Left hindlimb (tissue), 1 donor: ENCODE results near the gene MAEA.

Experiments used
- DNase-seq: peaks from one replicate; pipeline ENCODE4 v3.0.0-alpha.2; 2018

The MAEA gene

DNA sequence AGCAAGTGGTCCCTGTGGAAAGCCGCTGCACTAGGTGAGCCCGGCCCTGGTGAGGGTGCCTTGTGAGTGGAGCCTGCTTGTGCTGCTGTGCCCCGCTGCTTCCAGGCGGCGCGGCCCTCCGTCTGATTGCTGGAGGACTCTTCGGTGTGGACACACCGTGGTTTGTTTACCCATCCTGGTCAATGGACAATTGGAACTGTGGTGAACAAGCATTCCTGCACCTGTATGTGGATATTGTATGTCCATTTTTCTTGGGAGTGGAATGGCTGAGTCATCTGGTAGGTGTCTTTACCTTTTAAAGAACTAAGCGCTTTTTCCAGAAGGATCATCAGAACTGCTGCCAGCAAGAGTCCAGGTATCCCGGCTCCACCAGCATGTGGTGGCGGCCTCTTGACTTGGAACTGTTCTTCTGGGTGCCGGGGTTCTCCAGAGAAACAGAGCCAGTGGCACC is 15.6 kb downstream of the MAEA start:
- no peak for DNase-seq

DNA sequence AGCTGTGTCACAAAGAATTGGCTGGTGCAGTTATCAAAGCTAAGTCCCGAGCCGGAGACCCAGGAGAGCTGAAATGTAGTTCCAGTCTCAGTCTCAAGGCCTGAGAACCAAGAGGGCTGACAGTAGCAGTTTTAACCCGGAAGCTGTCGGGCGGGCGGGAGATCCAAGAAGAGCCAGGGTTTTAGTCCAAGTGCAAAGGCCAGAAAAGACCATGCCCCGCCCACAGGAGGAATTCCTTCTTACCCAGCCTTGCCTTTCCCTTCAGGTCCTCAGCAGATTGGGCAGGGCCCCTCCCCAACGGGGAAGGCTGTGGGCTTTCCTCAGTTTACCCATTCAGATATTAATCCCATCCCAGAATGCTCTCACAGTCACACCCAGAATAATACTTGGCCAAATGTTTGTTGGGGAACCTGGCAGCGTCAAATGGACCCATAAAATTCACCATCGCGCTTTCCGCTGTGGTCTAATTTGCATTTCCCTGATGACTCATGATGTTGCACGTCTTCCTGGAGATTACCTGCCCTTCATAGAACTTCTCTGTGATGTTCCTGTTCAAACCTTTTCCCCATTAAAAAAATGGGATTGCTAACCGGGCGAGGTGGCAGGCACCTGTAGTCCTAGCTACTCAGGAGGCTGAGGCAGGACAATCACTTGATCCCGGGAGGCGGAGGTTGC is 16.2 kb downstream of the MAEA start:
- no peak for DNase-seq

GRCh38 chr4:1307951-1308735 is 18.5 kb downstream of the MAEA start:
- DNase-seq: no peak

- peak; percentile 95 for DNase-seq
These were observed 19.7 kb downstream of the MAEA start for GRCh38 chr4:1309261-1310010.

DNA sequence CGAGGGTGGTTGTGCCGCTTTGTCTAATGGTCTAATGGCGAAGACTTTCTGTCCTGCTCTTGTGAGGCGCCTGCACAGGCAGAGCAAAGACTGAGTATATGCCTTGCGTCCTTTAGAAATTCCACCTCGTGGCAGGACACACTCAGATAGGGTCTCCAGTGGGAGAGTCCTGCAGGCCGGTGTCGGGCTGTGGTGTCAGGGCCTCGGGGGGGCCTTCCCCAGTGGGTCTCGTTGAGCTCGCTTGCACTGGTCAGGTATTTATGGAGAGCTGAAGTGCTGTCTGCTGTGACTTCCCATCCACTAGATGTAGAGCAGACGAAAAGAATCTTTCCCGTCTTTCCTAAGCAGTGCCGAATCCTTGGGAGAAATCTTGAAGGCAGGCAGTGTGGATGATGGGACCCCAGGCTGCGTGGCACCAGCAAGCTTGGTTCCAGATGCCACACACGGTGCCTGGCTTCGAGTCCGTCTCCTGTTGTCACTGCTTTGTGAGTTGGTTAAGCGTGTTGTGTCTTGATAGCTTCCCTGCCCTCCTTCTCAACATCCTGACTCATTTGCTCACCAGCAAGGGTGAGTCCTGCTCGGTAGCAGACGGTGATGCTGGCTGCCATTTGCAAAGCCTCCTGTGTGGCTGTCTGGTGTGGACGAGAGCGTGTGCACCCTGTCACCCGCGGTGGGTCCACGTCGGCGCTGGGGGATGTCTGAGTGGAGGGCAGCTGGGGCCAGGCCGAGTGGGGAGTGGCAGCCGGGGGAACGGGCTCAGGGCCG is 20.5 kb downstream of the MAEA start:
- no peak for DNase-seq

DNA sequence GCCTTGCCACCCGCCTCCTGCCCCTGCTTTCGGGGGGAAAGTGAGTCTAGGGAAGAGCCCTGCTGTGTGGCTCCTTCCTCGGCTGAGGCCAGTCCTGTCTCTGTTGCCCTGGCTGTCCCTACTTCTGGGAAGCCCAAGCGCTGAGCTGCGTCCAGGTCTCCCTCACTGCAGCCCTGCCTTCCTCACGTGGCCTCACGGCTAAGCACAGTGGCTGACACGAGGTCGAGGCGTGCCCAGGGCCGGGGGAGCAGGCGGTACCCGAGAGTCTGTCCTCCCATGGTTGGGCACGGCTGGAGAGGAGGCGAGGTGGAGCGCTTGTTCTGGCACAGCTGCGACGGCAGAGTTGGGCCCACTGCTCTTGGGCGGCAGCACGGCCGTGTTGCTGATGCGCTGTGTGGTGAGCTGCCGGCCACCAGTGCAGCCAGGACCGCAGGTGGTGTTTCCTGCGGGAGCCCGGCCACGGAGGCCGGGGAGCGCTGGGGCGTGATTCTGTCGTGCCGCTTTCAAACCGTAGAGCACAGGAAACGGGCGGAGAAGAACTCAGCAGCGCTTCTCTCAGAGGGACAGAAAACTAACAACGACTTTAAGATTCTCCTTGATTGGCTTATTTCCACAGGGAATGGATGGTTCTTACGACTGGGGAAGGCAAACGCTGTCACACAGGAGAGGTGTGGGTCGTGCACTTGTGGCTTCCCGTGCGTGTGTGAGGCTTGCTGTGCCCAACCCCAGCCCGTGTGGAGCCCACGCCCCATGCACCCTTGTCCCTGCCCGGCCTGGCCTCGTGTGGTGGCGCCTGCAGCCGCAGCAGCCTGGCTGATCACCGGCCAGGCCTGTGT is 21.3 kb downstream of the MAEA start:
- no peak for DNase-seq

DNA sequence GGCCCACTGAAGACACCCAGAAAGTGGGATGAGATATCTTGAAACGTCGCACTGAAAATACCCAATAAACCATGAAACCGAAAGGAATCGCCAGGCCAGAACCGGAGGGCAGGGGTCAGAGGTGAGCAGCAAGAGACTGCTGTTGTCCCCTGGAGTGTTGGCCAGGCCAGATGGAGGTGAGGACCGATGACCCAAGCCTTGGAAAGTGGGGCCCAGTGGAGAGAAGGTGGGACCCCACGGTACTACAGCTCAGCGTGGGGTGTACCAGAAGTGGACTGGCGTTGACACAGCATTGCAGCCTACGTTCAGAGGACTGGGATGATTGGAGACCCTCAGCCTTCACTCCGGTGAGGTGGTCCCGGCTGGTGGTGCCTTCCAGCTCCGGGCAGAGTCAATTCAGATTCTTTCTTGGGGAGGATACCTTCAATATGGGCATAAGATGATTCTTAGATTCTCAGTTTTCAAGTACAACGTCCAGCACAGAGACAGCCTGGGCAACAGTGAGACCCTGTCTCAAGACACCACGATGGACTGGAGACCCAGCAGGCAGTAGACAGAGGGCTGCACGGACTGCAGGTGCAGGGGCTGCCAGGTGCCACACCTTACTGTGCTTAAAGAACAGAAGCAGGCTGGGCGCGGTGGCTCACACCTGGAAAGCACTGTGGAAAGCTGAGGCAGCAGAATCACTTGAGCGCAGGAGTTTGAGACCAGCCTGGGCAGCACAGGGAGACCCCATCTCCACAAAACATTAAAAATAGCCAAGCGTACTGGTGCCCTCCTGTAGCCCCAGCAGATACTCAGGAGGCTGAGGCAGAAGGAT is 23.3 kb downstream of the MAEA start:
- peak; percentile 16 for DNase-seq

GRCh38 chr4:1315306-1315705 is 25.6 kb downstream of the MAEA start:
- peak; percentile 13 for DNase-seq

DNA sequence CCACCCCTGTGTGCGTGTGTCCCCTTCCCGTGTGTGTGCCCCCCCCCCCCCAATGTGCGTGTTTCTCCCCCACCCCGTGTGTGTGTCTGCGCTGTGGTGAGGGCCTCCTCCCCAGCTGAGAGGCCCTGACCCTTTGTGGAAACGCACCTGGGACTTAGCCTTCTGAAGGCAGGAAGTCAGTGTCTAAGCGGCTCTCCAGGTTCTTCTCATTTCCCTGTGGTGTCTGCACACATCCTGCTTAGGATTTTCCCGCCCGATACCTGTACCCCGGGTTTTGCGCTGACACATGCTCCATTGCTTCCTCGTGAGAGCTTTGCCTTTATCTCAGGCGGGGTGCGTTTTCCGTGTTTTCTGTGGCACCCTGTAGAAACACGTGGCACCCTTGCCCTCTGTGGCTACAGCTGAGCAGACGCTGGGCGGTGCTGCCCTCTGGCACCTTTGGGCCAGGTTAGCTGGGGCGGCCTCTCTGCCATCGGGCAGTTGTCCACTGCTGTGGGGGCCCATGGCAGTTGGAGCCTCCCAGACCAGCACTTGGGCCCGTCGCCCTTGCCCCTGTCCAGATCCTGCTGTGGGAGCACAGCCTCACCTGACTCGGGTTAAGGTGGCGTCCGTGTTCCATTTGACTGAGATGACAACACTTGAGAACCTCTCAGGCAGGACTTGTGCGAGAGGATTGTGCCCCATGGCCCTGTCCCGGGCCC is 26.3 kb downstream of the MAEA start:
- peak; percentile 20 for DNase-seq

GRCh38 chr4:1316537-1317168 is 27.0 kb downstream of the MAEA start:
- DNase-seq: peak; percentile 20

- DNase-seq: no peak
These were observed 27.7 kb downstream of the MAEA start for GRCh38 chr4:1317177-1318045.

DNA sequence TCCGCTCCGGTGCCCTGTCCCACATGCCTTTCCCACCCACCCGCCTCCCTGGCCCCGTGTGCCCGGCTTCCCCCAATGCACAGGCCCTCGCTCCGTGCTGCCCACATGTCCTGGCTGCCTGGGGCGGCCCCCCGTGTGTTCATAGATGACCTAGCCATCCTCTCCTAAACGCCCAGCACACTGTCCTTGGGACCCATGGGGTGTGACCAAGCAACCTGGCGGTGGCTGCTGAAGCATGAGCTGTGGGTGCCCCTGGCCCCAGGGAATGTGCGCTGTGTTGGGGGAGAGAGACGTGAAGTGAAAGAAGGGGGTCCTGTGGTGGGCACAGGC is 28.3 kb downstream of the MAEA start:
- peak; percentile 18 for DNase-seq

DNA sequence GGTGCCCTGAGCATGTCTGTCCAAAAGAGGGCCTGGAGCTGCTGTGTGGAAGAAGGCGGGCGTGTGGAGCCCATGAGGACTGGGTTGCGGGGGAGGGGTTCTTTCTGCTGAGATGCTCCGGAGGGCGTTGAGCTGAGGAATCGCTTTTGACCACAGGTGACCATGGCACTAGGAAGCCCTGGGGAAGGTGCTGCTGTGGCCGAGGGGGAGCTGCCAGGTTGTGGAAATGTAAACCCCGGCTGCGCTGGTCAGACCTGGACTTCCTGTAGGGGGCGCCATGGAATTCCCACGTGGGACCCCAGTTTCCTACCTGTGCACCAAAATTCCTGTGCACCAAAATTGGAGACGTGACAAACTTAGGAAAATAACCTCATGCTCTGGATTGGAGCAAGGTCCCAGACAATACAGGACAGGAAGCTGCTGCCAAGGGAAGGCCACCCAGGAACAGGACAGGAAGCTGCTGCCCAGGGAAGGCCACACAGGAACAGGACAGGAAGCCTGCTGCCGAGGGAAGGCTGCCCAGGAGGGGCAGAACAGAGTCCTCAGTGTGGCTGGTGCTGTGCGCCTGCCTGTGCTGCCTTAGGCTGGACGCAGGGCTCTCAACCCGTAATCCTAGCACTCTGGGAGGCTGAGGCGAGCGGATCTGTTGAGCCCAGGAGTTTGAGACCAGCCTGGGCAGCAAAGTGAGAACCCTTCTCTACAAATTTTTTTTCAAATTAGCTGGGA is 29.0 kb downstream of the MAEA start:
- peak; percentile 20 for DNase-seq

DNA sequence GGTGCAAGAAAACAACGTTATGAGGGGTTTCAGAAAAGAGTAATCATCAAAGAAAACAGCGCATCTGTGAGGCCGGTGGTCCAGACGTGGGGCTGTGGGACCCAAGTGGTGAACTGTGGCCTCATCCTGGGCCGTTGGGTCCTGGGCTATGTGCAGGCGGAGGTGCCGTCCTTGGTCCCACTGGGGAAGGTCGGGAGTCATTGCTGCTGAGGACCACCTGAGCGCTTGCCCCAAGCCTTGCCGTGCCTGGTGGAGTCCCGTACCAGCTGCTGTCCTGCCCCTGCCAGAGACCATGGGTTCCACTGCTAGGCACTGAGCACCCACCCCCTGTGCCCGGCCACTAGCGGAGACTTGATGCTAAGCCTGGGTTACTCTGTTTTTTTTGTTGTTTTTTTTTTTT is 31.8 kb downstream of the MAEA start:
- DNase-seq: no peak

- DNase-seq: no peak
These were observed 32.4 kb downstream of the MAEA start for GRCh38 chr4:1321946-1322650.

- DNase-seq: no peak
These were observed 33.6 kb downstream of the MAEA start for GRCh38 chr4:1323280-1323634.

DNA sequence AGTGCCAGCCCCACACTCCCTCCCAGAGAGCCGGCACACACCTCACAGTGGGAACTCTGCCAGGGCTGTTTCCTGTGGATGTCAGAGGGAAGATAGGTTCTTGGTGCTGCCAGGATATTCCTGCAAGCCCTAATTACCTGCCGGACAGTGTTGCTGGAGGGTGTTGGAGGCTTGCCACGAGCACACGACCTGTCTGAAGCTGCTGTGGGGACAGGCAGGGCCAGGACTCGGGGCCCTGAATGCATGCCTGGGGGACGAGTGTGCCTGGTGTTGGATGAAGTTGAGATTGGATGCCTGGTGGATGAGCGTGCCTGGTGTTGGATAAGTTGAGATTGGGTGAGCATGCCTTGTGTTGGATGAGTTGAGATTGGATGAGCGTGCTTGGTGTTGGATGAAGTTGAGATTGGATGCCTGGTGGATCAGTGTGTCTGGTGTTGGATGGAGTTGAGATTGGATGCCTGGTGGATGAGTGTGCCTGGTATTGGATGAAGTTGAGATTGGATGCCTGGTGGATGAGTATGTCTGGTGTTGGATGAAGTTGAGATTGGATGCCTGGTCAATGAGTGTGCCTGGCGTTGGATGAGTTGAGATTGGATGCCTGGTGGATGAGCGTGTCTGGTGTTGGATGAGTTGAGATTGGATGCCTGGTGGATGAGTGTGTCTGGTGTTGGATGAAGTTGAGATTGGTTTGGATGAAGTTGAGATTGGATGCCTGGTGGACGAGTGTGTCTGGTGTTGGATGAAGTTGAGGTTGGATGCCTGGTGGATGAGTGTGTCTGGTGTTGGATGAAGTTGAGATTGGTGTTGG is 34.1 kb downstream of the MAEA start:
- no peak for DNase-seq
